Measurements from ENCODE around the gene ARHGEF2.

DNA sequence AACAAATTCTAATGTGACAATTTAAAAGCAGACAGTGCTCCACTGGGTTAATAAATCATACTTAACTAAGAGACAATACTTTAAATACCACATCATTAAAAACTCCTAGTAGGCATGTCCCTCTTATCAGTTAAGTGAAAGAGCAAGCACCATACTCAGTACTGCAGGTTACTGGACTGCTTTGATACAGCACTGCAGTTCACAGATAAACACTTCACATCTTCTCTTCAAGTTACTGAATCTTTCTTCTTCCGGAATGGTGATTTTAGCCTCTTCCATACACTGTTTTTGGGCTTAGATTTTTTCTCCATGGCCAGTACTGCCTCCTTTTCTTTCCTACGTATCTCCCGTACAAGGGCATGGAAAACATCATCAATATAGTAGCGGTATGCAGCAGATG, 78.2 kb downstream of the ARHGEF2 start:
- TF ChIP-seq, protein P1, sequence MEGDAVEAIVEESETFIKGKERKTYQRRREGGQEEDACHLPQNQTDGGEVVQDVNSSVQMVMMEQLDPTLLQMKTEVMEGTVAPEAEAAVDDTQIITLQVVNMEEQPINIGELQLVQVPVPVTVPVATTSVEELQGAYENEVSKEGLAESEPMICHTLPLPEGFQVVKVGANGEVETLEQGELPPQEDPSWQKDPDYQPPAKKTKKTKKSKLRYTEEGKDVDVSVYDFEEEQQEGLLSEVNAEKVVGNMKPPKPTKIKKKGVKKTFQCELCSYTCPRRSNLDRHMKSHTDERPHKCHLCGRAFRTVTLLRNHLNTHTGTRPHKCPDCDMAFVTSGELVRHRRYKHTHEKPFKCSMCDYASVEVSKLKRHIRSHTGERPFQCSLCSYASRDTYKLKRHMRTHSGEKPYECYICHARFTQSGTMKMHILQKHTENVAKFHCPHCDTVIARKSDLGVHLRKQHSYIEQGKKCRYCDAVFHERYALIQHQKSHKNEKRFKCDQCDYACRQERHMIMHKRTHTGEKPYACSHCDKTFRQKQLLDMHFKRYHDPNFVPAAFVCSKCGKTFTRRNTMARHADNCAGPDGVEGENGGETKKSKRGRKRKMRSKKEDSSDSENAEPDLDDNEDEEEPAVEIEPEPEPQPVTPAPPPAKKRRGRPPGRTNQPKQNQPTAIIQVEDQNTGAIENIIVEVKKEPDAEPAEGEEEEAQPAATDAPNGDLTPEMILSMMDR (IDR thresholded peaks at IDR 0.05; ENCODE audit: insufficient read depth, low read length), result no peak
- TF ChIP-seq POLR2AphosphoS5 (IDR thresholded peaks at IDR 0.05; ENCODE audit: low read depth) (no peak), GABPA (IDR thresholded peaks at IDR 0.05; ENCODE audit: low read depth) (no peak)
- TF ChIP-seq, protein P2, sequence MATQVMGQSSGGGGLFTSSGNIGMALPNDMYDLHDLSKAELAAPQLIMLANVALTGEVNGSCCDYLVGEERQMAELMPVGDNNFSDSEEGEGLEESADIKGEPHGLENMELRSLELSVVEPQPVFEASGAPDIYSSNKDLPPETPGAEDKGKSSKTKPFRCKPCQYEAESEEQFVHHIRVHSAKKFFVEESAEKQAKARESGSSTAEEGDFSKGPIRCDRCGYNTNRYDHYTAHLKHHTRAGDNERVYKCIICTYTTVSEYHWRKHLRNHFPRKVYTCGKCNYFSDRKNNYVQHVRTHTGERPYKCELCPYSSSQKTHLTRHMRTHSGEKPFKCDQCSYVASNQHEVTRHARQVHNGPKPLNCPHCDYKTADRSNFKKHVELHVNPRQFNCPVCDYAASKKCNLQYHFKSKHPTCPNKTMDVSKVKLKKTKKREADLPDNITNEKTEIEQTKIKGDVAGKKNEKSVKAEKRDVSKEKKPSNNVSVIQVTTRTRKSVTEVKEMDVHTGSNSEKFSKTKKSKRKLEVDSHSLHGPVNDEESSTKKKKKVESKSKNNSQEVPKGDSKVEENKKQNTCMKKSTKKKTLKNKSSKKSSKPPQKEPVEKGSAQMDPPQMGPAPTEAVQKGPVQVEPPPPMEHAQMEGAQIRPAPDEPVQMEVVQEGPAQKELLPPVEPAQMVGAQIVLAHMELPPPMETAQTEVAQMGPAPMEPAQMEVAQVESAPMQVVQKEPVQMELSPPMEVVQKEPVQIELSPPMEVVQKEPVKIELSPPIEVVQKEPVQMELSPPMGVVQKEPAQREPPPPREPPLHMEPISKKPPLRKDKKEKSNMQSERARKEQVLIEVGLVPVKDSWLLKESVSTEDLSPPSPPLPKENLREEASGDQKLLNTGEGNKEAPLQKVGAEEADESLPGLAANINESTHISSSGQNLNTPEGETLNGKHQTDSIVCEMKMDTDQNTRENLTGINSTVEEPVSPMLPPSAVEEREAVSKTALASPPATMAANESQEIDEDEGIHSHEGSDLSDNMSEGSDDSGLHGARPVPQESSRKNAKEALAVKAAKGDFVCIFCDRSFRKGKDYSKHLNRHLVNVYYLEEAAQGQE (IDR thresholded peaks at IDR 0.05; ENCODE audit: insufficient replicate concordance, low read depth), result no peak
